ENCODE measurements around the gene RFX1.

Gene RFX1

DNA sequence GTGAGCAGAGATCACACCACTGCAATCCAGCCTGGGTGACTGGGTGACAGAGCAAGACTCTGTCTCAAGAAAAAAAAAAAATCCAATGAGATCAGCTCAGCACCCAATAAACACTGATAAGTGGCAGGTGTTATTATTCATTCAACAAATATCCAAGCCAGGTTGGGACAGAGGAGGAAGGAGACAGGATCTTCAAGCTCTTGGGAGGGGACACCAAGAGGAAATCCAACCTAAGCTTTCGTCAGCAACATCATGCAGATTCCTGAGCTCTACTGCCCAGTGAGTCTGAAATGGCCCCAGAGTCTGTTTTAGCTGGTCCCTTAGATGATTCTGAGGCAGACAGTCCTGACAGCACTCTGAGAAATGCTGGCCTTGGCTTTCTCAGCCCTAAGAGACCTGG, 7.7 kb downstream of the RFX1 start:
- TF ChIP-seq, protein P1, sequence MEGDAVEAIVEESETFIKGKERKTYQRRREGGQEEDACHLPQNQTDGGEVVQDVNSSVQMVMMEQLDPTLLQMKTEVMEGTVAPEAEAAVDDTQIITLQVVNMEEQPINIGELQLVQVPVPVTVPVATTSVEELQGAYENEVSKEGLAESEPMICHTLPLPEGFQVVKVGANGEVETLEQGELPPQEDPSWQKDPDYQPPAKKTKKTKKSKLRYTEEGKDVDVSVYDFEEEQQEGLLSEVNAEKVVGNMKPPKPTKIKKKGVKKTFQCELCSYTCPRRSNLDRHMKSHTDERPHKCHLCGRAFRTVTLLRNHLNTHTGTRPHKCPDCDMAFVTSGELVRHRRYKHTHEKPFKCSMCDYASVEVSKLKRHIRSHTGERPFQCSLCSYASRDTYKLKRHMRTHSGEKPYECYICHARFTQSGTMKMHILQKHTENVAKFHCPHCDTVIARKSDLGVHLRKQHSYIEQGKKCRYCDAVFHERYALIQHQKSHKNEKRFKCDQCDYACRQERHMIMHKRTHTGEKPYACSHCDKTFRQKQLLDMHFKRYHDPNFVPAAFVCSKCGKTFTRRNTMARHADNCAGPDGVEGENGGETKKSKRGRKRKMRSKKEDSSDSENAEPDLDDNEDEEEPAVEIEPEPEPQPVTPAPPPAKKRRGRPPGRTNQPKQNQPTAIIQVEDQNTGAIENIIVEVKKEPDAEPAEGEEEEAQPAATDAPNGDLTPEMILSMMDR (IDR thresholded peaks at IDR 0.05; ENCODE audit: extremely low read depth, missing control alignments), result no peak
- peak; percentile 0 for DNase-seq (ENCODE audit: low spot score)

DNA sequence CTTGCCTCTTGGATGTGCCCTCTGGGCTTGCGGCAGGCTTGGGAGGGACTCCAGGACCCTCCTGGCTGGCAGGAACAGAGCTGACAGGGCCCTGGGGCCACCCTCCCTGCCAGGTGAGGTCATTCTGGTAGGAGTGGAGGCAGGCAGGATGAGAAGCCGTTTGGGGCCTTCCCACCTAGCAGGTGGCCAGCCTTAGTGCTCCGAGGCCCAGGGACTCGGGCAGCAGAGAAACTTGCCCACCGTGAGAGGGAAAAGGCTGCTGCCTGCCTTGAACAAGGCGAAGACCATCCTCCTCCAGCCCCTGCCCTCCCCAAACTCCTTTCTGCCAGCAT, 8.5 kb downstream of the RFX1 start:
- TF ChIP-seq, protein P1 (IDR thresholded peaks at IDR 0.05; ENCODE audit: extremely low read depth, missing control alignments), result no peak
- DNase-seq (ENCODE audit: low spot score), result peak; percentile 3

DNA sequence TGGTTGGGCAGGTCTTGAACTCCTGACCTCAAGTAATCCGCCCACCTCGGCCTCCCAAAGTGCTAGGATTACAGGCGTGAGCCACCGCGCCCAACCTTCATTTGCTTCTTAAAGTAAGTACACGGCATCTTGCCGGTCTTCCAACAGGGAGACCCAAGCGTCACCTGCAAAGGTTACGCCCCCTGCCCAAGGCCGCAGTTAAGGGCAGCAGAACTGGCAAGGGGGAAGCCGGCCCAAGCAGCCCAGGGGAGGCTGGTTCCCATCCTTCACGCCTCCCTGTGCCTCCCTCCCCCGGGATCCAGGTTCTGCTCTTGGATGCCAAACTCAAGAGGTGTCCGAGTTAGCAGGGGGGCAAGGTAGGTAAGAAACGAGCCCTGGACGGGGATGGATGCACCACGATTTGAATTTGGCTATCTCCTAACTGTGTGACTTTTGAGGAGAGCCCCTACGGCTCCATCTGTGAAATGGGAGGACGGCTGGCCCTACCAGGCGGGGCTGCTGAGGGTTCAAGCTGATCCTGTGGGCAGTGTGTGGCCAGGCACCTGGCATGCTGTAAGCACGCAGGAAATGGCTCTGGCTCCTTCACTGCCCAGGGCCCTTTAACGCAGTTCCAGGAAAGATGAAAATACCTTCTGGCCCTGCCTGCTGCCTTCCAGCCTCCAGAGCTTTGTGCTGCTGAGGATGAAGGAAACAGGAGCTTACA, 9.0 kb downstream of the RFX1 start:
- TF ChIP-seq, protein P1 (IDR thresholded peaks at IDR 0.05; ENCODE audit: extremely low read depth, missing control alignments), result no peak
- DNase-seq (ENCODE audit: low spot score), result peak; percentile 5

DNA sequence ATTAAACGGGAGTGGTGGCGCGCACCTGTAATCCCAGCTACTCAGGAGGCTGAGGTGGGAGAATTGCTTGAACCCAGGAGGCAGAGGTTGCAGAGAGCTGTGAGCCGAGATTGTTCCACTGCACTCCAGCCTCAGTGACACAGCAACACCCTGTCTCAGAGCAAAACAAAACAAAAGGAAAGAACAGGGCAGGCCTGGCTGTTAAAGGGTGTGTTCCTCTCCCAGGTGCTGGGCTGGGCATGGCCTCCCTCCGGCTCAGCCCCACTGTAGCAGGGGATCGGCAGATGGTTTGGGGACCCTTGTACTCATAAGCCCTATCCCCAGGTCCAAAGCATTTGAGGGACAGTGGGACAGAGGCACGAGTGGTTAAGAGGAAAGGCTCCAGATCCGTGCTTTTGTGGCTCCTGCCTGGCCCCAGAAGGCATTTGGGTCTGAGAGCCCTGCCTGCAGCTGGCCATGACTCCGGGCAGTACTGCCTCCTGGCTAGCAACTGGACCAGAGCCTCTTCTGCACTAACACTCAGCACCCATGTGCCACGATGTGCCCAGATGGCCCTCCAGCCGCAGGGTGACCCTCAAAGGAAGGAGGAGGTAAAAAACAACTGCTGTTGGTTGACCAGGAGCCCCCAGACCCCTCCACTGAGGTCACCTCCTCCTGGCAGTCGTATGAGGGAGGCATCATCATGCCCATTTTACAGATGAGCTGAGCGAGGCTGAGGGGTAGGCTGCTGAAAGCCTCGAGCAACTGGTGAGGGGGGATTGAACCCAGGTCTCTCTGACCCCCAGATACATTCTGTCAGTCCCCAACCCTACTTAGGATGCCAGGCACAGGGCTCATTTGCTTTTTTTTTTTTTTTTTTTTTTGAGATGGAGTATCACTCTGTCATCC, 10.0 kb downstream of the RFX1 start:
- TF ChIP-seq, protein P1 (IDR thresholded peaks at IDR 0.05; ENCODE audit: extremely low read depth, missing control alignments), result no peak
- peak; percentile 5 for DNase-seq (ENCODE audit: low spot score)

DNA sequence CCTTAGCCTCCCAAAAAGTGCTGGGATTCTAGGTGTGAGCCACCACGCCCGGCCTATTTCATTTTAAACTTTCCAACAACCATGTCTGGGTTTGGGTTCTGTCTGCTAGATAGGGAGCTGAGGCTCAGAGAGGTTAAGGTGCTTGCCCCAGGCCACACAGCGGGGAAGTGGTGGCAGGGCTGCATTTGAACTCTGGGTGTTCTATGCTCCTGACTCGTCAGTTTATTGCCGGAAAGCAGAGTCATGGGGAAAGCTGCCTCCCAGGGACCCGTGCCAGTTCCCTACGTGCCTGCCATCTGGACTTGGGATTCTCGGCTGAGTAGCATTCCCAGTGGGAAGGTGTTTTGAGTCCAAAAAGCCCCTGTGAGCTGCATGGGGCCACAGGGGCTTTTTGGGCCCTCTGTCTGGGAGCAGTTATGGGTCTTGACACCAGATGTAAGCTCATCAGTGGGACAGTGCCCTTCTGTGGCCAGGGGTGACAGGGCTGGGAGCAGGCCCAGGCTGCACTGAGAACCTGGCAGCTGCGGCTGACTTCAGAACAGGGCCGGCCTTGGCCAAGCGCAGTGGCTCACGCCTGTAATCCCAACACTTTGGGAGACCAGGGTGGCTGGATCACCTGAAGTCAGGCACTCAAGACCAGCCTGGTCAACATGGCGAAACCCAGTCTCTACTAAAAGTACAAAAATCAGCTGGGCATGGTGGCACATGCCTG, 10.9 kb downstream of the RFX1 start:
- DNase-seq (ENCODE audit: low spot score), result peak; percentile 7
- TF ChIP-seq, protein P1 (IDR thresholded peaks at IDR 0.05; ENCODE audit: extremely low read depth, missing control alignments), result no peak

DNA sequence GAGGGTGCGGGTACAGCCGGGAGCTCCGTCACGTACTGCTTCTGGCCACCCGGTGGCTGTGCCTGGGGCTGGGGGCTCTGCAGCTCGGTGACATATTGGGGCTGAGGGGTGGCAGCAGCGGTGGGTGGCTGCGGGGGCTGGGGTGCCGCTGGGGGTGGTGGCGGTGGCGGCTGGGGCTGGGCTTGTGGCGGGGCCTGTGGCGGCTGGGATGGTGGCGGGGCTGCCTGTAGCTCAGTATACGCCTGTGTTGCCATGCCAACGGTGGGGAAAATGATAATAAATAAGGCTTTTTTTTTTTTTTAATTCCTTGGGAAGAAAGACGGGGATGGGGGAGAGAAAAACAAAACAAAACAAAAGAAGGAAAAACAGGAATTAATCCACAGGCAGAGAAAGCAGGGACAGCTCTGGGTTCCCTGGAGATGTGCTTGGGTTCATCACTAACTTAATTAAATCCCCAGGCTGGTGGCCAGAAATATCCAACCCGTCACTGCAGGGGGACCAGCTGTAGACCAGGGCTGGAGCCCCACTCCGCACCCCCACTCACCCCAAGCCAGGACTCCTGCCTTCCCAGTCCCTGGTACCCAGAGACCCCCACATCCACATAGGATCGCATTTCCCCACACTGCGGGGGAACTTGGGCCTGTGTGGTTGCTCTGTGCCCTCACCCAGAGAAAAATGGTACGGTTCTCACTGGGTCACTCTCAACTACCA, 12.4 kb downstream of the RFX1 start:
- TF ChIP-seq, protein P1 (IDR thresholded peaks at IDR 0.05; ENCODE audit: extremely low read depth, missing control alignments), result no peak
- DNase-seq (ENCODE audit: low spot score), result peak; percentile 10
